ENCODE measurements around the gene ACAA1. TPM values are rescaled to one million over a fixed set of nuclear protein-coding genes. Genes with fewer than 3 reads are reported as not detected.

ACAA1 gene
- total and polyA plus RNA-seq, 9 of the 15 experiments (the other 6 are each of a cell fraction or from before 2014, with no cell fraction given) = 4.0 to 88.9 (median 57.2) TPM

DNA sequence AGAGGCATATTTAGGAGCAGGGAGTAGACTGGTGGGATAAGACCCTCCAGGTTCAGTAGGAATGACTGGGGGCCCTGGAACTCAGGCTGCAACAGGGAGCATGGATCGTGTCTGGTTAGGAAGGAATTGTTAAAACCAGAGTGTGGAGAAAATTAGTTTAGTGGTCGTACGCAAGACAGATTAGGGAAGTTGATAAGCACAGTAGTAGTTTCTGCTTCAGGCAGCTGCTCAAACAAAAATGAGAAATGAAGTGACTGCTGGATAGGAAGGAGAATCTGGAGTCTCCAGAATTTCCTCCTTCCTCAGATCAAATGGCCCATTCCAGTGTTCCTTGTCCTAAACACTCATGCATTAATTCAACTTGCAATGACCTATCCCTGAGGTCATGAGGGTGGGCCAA is 12.8 kb upstream of the ACAA1 start (continued):
- 0 out of 2 replicates have a peak, but pooled peaks have one; percentile 10 for TF ChIP-seq ZBTB33 (CRISPR knock-in tag; IDR thresholded peaks at IDR 0.05)
- no peak for TF ChIP-seq ZNF79 (CRISPR knock-in tag; IDR thresholded peaks at IDR 0.05; ENCODE audit: low read depth)
- peak; percentile 37; the same call in 1 of the 2 replicates for TF ChIP-seq FOSL1 (tag; conservative IDR thresholded peaks at IDR 0.05)
- peak; percentile 86 for TF ChIP-seq ZNF24 (IDR thresholded peaks at IDR 0.05)
- TF ChIP-seq ZNF778 (CRISPR knock-in tag; IDR thresholded peaks at IDR 0.05) = no peak
- 0 out of 2 replicates have a peak, but pooled peaks have one; percentile 26 for TF ChIP-seq ZNF431 (CRISPR knock-in tag; IDR thresholded peaks at IDR 0.05)
- 0 out of 2 replicates have a peak, but pooled peaks have one; percentile 31 for TF ChIP-seq SMAD4 (CRISPR knock-in tag; conservative IDR thresholded peaks at IDR 0.05)
- peak; percentile 98 for TF ChIP-seq SMARCE1 (IDR thresholded peaks at IDR 0.05)
- no peak for TF ChIP-seq ZFPM2 (CRISPR knock-in tag; IDR thresholded peaks at IDR 0.05)
- peak; percentile 86 for TF ChIP-seq ARID1B (IDR thresholded peaks at IDR 0.05)
- no peak for TF ChIP-seq ZNF274 (IDR thresholded peaks at IDR 0.05; ENCODE audit: borderline replicate concordance, low read depth, low read length)
- TF ChIP-seq, protein P1, sequence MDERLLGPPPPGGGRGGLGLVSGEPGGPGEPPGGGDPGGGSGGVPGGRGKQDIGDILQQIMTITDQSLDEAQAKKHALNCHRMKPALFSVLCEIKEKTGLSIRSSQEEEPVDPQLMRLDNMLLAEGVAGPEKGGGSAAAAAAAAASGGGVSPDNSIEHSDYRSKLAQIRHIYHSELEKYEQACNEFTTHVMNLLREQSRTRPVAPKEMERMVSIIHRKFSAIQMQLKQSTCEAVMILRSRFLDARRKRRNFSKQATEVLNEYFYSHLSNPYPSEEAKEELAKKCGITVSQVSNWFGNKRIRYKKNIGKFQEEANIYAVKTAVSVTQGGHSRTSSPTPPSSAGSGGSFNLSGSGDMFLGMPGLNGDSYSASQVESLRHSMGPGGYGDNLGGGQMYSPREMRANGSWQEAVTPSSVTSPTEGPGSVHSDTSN (CRISPR knock-in tag; IDR thresholded peaks at IDR 0.05; ENCODE audit: low read depth) = no peak
- TF ChIP-seq, protein P1 (tag; conservative IDR thresholded peaks at IDR 0.05; ENCODE audit: low read depth) = peak; percentile 47; the same call in 1 of the 2 replicates
- peak; percentile 33; the same call in 1 of the 2 replicates for TF ChIP-seq ZBTB40 (IDR thresholded peaks at IDR 0.05)
- no peak for TF ChIP-seq ZBTB40 (CRISPR knock-in tag; IDR thresholded peaks at IDR 0.05)
- TF ChIP-seq RNF2 (IDR thresholded peaks at IDR 0.05) = peak; percentile 43; the same call in 1 of the 2 replicates

Measured in K562 (cell line).